ENCODE results near the gene LPO. TPM values are rescaled to one million over a fixed set of nuclear protein-coding genes. Genes with fewer than 3 reads are reported as not detected.

The LPO gene
- total and polyA plus RNA-seq, 9 of the 15 experiments (the other 6 are each of a cell fraction or from before 2014, with no cell fraction given), result 0.07 to 0.11 TPM; not detected in 7

- no peak for TF ChIP-seq REST (IDR thresholded peaks at IDR 0.05; ENCODE audit: borderline replicate concordance)
- TF ChIP-seq REST (CRISPR knock-in tag; IDR thresholded peaks at IDR 0.05; ENCODE audit: low read depth), result no peak
- no peak for TF ChIP-seq ZNF274 (IDR thresholded peaks at IDR 0.05; ENCODE audit: borderline replicate concordance, low read depth, low read length)
- TF ChIP-seq ATF3 (IDR thresholded peaks at IDR 0.05), result 0 out of 2 replicates have a peak, but pooled peaks have one; percentile 27
- no peak for TF ChIP-seq ATF3 (CRISPR knock-in tag; conservative IDR thresholded peaks at IDR 0.05)
- TF ChIP-seq ARID1B (IDR thresholded peaks at IDR 0.05), result 0 out of 2 replicates have a peak, but pooled peaks have one; percentile 21
- TF ChIP-seq JUND (IDR thresholded peaks at IDR 0.05; ENCODE audit: borderline replicate concordance, low read depth, low read length), result peak; percentile 75
- peak; percentile 48; the same call in 2 of the 3 replicates for TF ChIP-seq JUND (tag; IDR thresholded peaks at IDR 0.05; ENCODE audit: borderline replicate concordance, low read depth, low read length)
- no peak for TF ChIP-seq MXI1 (IDR thresholded peaks at IDR 0.05; ENCODE audit: low read depth, low read length)
- TF ChIP-seq CHD1 (IDR thresholded peaks at IDR 0.05; ENCODE audit: low read length), result no peak
- TF ChIP-seq JUN (IDR thresholded peaks at IDR 0.05; ENCODE audit: borderline replicate concordance, low read depth, low read length), result no peak
- TF ChIP-seq JUN (CRISPR knock-in tag; IDR thresholded peaks at IDR 0.05; ENCODE audit: borderline replicate concordance), result no peak
- no peak for TF ChIP-seq HBP1 (CRISPR knock-in tag; IDR thresholded peaks at IDR 0.05)
Observed at GRCh38 chr17:58189436-58190146, 48.8 kb upstream of the LPO start (continued).

Measured in K562 (cell line).